ENCODE results near the gene FDX2. TPM values are rescaled to one million over a fixed set of nuclear protein-coding genes. Genes with fewer than 3 reads are reported as not detected.

The FDX2 gene
- total RNA-seq, 1 experiment from 2014 or later = 25.5 TPM

DNA sequence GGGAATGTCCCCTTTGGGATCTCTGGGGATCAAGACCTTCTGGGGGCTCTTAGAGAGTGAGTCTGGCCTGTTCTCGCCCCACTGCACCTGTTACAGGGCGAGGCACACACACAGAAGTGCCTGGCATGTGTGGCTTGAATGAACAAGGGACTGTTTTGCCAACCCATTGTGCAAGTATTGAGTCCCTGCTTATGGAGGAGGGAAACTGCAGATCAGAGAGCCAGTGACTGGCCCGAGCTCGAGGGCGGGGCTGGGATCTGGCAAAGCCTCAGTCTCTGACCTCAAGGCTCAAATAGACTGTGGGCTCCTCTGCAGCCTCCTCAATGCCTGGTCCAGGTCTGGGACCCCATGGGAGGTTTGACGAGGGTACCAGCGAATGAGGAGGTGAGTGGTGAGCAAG, 12.0 kb upstream of the FDX2 start:
- BruUV-seq (replicated peaks) = no TSS peak
- Histone ChIP-seq H3K9me3 (ENCODE audit: control insufficient read depth, insufficient read depth, low read depth, low read length) (no peaks in the 10 kb centered on the region), H3K4me3 (ENCODE audit: low read depth in 2 of 2, low read length in 2 of 2) (no peak overlapping the region), H3K27me3 (ENCODE audit: control insufficient read depth, insufficient read depth, low read length) (no peaks in the 10 kb centered on the region), H3K36me3 (ENCODE audit: control insufficient read depth, insufficient read depth, low read length) (peaks cover 10% of the 10 kb centered on the region), H3K4me1 (ENCODE audit: control insufficient read depth, insufficient read depth, low read length) (peaks cover 5% of the 10 kb centered on the region; the same call in 1 of the 2 replicates), H3K27ac (ENCODE audit: low read length) (no peak overlapping the region)
- in situ Hi-C loops (cut with HindIII; ENCODE audit: low pct_unique_long_range_greater_than_20kb, low sequenced_read_pairs) (no loop called here), intact Hi-C loops (cut with micrococcal nuclease; ENCODE audit: unreplicated experiment) (no loop called here)
- TF ChIP-seq, protein P1, sequence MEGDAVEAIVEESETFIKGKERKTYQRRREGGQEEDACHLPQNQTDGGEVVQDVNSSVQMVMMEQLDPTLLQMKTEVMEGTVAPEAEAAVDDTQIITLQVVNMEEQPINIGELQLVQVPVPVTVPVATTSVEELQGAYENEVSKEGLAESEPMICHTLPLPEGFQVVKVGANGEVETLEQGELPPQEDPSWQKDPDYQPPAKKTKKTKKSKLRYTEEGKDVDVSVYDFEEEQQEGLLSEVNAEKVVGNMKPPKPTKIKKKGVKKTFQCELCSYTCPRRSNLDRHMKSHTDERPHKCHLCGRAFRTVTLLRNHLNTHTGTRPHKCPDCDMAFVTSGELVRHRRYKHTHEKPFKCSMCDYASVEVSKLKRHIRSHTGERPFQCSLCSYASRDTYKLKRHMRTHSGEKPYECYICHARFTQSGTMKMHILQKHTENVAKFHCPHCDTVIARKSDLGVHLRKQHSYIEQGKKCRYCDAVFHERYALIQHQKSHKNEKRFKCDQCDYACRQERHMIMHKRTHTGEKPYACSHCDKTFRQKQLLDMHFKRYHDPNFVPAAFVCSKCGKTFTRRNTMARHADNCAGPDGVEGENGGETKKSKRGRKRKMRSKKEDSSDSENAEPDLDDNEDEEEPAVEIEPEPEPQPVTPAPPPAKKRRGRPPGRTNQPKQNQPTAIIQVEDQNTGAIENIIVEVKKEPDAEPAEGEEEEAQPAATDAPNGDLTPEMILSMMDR (IDR thresholded peaks at IDR 0.05) = no peak
- TF ChIP-seq TCF7L2 (IDR thresholded peaks at IDR 0.05; ENCODE audit: low read depth, low read length) (no peak), POLR2AphosphoS5 (IDR thresholded peaks at IDR 0.05; ENCODE audit: low read depth, low read length) (no peak), SIN3A (IDR thresholded peaks at IDR 0.05; ENCODE audit: borderline replicate concordance, insufficient read depth, low read depth, low read length) (no peak)
- TF ChIP-seq, protein P2, sequence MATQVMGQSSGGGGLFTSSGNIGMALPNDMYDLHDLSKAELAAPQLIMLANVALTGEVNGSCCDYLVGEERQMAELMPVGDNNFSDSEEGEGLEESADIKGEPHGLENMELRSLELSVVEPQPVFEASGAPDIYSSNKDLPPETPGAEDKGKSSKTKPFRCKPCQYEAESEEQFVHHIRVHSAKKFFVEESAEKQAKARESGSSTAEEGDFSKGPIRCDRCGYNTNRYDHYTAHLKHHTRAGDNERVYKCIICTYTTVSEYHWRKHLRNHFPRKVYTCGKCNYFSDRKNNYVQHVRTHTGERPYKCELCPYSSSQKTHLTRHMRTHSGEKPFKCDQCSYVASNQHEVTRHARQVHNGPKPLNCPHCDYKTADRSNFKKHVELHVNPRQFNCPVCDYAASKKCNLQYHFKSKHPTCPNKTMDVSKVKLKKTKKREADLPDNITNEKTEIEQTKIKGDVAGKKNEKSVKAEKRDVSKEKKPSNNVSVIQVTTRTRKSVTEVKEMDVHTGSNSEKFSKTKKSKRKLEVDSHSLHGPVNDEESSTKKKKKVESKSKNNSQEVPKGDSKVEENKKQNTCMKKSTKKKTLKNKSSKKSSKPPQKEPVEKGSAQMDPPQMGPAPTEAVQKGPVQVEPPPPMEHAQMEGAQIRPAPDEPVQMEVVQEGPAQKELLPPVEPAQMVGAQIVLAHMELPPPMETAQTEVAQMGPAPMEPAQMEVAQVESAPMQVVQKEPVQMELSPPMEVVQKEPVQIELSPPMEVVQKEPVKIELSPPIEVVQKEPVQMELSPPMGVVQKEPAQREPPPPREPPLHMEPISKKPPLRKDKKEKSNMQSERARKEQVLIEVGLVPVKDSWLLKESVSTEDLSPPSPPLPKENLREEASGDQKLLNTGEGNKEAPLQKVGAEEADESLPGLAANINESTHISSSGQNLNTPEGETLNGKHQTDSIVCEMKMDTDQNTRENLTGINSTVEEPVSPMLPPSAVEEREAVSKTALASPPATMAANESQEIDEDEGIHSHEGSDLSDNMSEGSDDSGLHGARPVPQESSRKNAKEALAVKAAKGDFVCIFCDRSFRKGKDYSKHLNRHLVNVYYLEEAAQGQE (IDR thresholded peaks at IDR 0.05; ENCODE audit: insufficient read depth in 1 of 2, low read depth in 2 of 2, low read length in 1 of 2) = no peak
- CTCF ChIA-PET = no interaction called here
- DNase-seq (ENCODE audit: low read depth, low spot score) (no peak), ATAC-seq (no peak)
- POLR2A ChIA-PET = no interaction called here

DNA sequence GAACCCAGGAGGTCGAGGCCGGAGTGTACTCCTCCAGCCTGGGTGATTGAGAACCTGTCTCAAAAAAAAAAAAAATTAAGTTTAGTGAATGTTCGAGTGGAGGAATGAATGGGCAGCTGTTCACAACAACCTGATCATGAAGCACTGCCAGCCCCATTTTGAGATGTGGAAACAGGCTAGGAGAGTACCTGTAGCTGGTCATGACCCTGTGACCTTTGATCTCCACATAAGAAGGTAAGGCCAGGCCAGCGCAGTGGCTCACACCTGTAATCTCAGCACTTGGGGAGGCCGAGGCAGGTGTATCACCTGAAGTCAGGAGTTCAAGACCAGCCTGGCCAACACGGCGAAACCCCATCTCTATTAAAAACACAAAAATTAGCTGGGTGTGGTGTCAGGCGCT, 9.9 kb upstream of the FDX2 start:
- Histone ChIP-seq H3K4me1 (ENCODE audit: control insufficient read depth, insufficient read depth, low read length) (no peaks in the 10 kb centered on the region), H3K36me3 (ENCODE audit: control insufficient read depth, insufficient read depth, low read length) (peaks cover 6% of the 10 kb centered on the region; the same call in 1 of the 2 replicates), H3K4me3 (ENCODE audit: low read depth in 2 of 2, low read length in 2 of 2) (no peak overlapping the region), H3K27ac (ENCODE audit: low read length) (no peak overlapping the region), H3K27me3 (ENCODE audit: control insufficient read depth, insufficient read depth, low read length) (no peaks in the 10 kb centered on the region), H3K9me3 (ENCODE audit: control insufficient read depth, insufficient read depth, low read depth, low read length) (no peaks in the 10 kb centered on the region)
- TF ChIP-seq SIN3A (IDR thresholded peaks at IDR 0.05; ENCODE audit: borderline replicate concordance, insufficient read depth, low read depth, low read length) = no peak
- no peak for TF ChIP-seq POLR2AphosphoS5 (IDR thresholded peaks at IDR 0.05; ENCODE audit: low read depth, low read length)
- TF ChIP-seq, protein P1 (IDR thresholded peaks at IDR 0.05) = no peak
- no peak for TF ChIP-seq TCF7L2 (IDR thresholded peaks at IDR 0.05; ENCODE audit: low read depth, low read length)
- no peak for DNase-seq (ENCODE audit: low read depth, low spot score)
- intact Hi-C loops (cut with micrococcal nuclease; ENCODE audit: unreplicated experiment) (no loop called here), in situ Hi-C loops (cut with HindIII; ENCODE audit: low pct_unique_long_range_greater_than_20kb, low sequenced_read_pairs) (no loop called here)
- no TSS peak for BruUV-seq (replicated peaks)
- no peak for ATAC-seq
- ChIA-PET POLR2A (interaction anchor here (0.7 kb wide), 1 partner anchor 49 kb away, joined by 3 read pairs; no protein-coding TSS in a partner anchor), CTCF (no interaction called here)

All from Panc1 (cell line).